ENCODE data around the gene MAN2B2.

DNA sequence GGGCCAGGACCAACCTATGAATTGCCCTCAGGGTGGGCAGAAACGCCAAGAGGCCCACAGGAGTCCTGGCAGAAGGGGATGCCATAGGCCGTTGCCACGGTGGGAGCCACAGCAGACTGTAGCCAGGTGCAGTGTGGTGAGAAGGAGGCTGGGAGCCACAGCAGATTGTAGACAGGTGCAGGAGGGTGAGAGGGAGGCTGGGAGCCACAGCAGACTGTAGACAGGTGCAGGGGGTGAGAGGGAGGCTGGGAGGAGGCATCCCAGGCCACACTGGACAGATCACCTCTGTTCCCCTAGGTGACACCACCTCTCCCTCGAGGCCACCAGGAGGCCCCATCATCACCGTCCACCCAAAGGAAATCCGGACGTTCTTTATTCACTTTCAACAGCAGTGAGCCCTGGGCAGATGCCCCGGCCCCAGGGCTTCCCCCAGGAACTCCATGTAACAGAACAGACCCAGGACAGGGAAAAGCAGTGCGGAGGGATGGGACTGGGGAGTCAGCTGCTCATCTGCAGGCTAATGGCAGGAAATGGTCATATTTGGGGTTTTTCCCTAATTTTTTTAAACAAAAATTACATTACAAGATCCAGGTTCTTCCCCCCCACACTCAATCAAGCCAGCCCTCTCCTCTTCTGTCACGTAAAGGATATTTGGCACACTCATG lies 46.0 kb downstream of the MAN2B2 start:
- TF ChIP-seq, protein P1, sequence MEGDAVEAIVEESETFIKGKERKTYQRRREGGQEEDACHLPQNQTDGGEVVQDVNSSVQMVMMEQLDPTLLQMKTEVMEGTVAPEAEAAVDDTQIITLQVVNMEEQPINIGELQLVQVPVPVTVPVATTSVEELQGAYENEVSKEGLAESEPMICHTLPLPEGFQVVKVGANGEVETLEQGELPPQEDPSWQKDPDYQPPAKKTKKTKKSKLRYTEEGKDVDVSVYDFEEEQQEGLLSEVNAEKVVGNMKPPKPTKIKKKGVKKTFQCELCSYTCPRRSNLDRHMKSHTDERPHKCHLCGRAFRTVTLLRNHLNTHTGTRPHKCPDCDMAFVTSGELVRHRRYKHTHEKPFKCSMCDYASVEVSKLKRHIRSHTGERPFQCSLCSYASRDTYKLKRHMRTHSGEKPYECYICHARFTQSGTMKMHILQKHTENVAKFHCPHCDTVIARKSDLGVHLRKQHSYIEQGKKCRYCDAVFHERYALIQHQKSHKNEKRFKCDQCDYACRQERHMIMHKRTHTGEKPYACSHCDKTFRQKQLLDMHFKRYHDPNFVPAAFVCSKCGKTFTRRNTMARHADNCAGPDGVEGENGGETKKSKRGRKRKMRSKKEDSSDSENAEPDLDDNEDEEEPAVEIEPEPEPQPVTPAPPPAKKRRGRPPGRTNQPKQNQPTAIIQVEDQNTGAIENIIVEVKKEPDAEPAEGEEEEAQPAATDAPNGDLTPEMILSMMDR (conservative IDR thresholded peaks at IDR 0.05; ENCODE audit: low read depth, low read length) = no peak
- TF ChIP-seq EZH2 (IDR thresholded peaks at IDR 0.05; ENCODE audit: low read length, unreplicated experiment) (no peak), EZH2phosphoT487 (IDR thresholded peaks at IDR 0.05; ENCODE audit: borderline replicate concordance, low read length) (no peak)
